GM21367 (cell line): ENCODE measurements around the gene CLDN7.

ENCODE experiments used
- ATAC-seq: cut with Tn5 transposase; IDR thresholded peaks from one replicate; pipeline ENCODE4 v1.9.1; 2021; ENCODE audit not compliant: unreplicated experiment

CLDN7 gene

DNA sequence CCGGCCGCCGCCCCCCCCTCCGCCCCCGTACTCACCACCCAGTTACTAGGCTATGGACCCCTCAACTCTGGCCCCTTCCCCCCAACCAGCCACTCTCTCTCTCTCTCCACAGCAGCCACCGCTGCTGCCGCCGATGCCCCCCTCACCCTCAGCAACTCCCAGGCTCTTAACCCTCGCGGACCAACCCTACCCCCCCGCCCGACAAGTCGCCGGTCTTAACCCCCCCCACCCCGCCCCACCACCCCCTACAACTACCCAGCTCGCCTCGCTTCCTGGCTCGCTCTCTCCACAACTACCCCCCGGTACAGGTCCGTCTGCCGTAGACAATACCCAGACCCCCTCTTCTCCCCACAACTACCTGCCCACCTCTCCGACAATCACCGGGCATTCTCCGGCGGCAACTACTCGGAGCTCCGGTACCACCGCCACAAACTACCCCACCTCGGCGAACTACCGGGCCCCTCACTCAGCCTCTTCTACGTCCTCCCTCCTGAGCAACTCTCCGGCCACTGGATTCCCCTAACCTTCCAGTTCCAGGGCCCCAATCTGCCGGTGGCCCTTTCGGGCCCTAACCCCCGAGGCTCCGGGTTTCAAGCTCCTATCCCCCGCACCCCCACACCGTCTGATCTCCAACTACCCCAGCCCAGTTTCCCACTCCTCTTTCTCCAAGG, 23.7 kb downstream of the CLDN7 start:
- no peak for ATAC-seq

DNA sequence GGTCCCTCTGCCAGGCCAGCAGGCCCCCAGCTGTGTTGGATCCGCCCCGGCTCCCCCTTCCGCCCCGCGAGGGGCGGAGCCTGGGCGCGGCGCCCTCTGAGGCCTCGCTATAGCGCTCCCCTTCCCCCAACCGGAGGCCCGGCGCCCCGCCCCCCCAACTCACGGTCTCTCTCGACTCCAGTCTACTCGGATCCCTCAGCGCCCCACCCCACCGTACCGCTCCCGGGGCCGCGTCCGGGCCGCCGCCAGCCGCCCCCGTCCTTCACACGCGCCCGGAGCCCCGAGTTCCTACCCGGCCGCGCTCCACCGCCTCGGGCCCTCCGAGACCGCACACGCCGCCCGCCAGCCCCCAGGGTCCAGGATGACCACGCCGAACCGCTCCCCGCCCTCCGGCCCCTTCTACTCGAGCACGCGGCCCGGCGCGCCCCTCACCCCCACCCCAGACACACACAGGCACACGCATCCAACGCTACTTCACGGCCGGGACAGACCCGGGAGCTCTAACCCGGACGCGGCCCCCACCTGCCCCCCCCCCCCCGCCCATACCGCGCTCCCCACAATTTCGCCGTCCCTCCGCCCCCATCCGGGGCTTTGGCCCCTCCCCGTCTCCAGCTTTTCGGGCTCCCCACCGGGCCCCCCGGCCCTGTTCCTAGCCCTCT, 24.4 kb downstream of the CLDN7 start:
- no peak for ATAC-seq

DNA sequence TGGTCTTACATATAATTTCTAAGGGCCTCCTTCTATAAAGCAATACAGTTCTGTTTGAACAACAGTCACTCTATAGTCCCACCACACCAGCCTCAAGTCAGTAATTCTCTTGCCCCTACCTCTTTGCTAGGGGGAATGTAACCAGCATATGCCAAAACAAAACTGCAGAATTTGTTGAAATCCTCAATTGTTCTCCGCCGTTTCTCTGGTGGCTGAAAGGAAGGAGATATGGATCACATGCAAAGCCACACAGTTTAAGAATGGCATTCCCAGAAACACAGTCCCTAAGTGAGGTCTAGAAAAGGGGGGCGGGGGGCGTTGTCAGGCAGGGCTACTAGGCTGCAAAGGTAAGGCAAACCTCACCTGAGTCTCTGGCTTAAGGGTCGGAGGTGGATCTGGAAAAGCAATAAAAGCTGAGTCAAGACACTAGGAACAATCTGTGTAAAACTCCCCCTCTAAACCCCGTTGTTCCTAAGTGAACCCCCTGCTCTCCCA, 25.0 kb downstream of the CLDN7 start:
- ATAC-seq, result no peak

DNA sequence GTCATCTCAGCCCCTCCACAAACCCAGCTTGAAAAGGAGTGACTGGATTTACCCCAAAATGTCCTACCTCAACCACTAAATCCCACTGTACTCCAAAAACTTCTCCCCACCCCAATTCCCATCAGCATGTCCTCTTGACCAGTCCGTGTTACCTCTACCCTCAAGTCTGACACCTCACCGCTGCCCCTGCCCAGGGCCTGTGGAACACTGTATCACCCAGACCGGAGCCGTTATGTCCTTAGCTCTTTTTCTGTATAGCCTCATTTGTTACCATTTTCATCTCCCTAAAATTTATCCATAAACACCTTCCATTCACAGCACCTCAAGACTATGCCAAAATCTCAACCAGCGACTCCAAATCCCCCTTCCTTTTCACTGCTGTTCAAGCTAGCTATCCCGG, 25.5 kb downstream of the CLDN7 start:
- ATAC-seq, result no peak

DNA sequence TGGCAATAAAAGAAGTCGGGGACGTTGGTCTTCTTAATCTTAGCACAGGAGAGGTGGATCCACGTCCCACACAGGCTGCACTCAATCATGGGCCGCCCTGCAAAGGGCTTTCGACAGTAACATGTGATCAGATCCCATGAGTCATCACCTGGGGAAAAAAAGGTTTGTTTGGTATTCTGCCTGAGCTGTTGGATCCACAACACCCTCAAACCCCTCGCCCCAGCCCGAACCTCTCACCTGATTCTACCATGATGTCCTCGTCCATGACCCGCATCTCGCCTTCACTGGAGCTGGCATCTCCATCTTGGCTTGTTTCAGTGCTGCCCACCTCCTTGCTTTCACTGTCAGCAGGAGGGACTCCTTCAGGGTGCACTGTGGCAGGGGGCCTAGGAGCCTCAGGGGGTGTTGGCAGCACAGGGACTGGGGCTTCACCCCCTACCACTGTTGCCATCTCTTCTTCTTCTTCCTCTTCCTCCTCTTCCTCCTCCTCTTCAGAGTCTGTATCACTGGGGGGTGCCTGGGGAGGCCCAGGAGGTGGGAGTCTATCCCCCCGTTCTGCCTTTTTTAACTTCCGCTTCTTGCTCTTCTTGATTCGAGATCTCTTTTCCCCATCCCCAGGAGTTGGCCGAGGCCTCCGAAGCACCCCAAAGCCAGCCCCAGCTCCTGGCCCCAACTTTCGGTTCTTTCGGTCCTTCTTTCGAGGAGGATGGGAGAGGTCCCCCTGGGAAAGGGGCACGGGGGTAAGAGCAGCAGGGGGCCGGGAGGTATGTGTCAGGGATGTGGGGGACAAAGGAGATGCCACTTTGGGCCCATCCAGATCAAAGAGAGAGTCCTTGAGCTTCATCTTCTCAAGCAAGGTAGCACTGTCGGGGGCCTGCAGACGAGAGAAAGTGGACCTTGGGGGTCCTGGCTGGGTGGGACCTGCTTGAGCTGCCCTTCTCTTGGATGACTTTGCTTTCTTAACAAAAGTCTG, 26.3 kb downstream of the CLDN7 start:
- no peak for ATAC-seq

DNA sequence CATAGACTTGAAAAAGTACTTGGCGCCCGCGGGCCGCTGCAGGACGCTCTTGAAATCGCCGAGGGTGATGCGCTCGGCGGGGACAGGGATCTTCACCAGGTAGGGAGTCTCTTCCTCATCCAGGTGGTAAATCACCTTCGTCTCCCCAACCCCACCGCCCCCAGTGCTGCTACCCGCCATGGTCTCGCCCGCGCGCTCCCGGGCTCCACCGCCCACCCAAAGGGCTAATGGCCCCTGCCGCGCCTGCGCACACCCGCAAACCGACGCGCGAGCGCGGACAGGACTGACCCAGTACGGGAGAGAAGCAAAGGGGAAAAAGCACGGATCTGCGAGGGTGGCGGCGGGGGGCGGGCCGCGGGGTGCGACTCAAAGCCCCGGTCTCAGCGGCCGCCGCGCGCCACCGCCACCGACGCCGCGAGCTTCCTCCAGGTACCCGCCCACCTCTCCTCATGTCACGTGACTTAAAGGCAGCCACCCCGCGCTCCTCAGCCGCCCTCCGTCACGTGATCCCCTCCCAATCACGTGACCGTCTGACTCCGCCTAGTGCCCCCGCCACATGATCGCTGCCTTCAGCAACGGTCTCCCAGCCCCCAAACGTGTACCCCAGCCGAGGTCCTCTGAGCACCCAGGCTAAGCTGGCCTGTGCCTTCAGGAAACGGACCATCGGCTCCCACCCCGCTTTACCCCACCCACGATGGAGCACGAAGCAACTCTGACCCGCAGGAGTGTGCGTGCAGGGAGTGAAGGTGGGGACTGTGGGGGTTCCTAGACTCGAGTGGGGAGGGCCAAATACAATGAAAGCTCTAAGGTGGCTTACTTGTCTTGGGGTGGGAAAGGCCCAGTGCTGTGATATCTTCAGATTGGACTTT, 28.0 kb downstream of the CLDN7 start, which contains the start of gene DVL2:
Gene DVL2 (minus strand): TSS at position 435 of the 869 bp plus-strand sequence. CDS start 255 bp downstream, at position 180.
- ATAC-seq, result no peak

DNA sequence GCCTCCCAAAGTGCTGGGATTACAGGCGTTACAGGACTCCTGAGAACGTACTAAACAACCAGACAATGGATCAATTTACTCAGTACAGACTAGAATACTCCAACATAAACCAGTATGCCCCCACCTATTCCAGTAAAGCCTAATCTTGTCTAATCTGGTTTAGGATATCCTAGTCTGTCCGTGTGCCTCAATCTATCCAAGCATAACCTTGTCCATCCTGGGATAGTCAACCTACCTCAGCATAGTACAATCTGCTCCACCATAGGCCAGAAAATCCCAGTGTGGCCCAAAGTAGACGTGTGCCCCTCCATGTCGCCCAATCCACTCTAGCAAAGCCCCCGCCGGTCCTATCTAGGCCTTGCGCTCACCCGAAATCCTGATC, 28.6 kb downstream of the CLDN7 start:
- ATAC-seq, result no peak

DNA sequence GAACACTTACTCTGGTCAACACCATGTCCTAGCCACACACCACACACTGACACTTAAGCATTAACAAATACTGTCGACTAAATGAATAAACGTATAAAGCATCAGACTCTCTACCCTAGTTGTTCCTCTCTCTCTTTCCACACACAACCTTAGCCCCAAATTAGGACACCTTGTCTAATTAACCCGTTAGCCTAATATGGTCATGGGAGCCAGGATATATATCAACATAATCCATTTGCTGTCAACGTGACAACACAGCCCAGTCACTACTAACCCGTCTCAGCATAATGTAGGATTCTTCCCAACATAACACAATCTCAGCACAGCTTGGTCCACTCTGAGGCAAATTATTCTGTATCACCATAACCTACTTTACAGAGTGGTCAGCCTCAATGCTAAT, 30.2 kb downstream of the CLDN7 start:
- ATAC-seq, result no peak

DNA sequence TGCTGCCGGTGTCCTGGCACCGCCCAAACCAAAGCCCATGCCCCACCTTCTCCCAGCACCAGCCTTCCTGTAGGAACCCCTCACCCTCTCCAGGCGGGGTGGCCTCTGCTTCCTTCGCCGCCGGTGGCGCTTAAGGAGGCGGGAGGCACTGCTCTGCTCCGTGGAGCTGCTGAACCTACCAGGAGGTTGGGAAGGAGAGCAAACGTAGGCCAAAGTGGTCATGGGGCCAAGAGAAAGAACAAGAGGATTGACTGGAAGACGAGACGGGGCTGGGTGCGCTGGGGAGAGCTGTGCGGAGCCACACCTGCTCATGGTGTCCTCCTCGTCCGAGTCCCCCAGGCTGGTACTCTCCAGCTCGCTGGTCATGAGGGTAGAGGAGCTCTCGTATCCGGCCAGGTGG, 32.8 kb downstream of the CLDN7 start:
- no peak for ATAC-seq

DNA sequence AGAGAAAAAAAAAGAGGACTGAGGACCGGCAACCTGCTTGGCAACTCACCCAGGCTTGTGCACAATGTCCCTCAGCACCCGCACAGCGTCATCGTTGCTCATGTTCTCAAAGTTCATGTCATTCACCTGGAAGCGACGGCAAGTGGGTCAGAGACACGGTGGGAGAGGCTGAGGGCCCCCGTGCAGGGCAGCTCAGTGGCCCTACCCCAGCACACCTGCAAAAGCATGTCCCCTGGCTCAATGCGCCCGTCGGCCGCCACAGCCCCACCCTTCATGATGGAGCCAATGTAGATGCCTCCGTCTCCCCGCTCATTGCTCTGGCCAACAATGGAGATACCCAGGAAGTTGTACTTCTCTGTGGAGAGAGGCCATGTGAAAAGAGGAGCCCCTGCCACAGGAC, 33.4 kb downstream of the CLDN7 start:
- no peak for ATAC-seq

DNA sequence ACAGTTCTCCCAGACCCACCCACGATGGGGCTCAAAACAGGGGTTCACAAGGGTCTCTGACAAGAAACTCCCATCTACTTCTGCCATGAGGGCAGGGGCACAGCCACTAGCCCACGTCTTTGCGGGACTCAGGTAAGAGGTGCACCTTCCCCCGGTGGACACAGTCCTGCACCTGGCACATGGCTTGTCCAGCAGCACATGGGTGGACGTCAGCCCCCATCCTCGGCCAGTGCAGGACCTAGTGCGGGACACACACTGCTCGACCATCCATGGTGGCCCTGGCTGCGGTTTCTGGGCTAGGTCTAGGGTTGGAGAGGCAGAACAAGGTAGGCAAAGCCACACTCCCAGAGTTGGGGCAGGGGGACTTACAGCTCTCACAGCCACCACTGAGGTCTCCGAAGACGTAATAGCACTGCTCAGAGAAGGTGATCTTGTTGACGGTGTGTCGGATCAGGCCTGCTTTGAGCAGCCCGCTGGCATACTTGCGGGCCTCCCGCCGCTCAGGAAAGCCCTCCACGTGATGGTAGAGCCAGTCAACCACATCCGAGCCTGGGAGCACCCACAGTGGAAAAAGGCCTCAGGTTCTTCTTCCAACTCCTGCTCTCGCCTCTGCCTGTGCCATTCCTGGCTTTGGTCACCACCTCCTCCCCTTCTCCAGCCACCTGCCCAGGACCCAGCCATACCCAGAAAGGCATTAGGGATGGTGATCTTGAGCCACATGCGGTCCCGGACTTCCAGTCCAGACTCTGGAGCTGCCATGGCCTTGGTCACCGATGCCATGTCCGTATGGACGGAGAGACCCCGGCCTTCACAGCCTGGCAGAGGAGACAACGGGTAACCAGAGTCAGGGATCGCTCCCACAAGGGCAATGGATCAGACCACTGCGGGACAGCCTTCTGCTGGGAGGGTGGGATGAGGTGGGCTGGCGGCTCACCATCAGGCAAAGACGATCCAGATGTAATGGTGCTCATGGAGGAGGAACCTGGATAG, 35.3 kb downstream of the CLDN7 start:
- ATAC-seq, result no peak

DNA sequence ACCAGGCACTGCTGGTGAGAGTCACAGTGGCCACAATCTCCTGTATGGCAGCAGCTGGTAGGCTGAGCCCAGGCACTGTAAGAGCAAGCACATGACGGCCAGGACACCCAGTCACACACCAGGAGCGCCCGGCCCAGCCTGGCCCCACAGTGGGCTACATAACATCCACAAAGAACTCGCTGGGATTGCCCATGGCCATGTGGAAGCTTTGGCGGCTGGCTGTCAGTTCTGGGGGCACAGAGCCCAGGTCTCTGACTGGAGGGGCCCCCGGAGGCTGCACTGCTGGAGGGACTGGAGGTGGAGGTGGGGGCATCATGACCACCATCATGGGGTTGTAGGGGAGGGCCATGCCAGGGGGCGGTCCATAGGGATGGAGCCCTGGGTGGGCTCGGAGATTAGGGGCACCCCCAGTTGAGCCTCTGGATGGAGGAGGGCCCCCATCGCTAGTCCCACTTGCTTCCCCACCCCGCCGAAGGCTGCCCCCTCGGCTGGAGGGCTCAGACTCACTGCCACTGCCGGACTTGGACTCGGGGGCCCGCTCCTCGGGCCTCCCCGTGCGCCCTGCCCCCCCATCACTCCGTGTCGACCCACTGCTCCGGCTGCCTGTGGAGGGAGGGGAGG, 36.5 kb downstream of the CLDN7 start:
- ATAC-seq, result no peak

DNA sequence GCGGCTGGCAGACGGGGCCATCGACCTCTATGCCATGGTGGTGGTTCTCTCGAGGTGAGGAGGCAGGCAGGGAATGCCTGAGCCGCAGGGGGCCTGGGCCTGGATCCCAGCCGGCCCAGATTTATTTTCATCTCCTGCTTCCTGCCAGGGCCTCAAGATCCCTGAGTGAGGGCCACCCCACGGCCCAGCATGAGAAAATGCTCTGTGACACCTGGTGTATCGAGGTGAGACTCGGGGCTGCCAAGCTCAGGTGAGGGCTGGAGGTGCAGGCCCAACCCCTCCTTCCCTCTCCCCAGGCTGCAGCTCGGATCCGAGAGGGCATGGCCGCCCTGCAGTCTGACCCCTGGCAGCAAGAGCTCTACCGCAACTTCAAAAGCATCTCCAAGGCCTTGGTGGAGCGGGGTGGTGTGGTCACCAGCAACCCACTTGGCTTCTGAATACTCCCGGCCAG, 37.6 kb downstream of the CLDN7 start:
- no peak for ATAC-seq

DNA sequence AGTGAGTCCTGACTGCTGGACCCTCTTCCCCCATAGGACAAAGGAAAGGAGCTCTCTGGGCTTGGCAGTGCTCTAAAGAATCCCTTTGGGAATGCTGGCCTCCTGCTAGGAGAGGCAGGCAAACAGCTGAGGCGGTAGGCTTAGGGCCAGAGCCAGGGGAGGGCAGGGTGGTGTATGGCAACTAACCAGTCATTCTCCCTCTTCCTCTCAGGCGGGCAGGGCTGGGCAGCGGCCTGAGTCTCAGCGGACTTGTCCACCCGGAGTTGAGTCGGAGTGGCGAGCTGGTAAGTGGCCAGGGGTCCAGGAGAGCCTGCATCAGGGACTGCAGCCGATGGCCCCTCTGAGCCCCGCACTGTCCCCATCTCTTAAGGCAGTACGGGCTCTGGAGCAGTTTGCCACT, 38.2 kb downstream of the CLDN7 start:
- no peak for ATAC-seq

DNA sequence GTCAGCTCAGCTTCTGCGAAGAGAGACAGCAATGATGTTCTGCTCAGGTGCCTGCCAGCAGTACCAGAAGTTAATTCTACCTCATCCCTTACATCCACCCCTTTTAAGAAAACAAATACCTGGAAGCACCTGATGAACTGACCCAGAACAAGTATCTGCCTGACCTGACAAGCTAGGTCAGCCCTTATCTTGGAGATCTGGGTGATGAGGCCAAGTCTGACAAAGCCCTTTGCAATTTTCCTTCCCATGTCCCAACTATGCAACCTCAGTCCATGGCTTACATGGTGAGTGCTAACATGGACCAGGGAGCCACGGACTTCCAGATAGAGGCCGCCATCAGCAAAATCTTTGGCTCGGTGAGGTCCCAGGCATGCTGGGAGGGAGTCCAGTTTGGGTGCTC, 38.9 kb downstream of the CLDN7 start:
- ATAC-seq, result no peak

DNA sequence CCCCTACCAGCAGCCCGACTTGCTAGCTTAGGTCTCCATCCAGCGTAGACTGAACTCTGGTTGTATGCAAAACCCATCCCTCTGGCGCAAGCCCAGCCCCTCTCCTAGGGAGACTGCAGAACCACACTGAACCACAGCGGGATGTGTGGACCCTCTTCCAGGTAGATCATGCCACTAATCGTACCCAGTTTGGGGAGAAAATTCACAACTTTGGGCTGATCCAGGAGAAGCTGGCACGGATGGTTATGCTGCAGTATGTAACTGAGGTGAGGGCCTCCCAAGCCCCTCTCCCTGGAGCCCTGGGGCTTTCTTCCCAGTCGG, 39.3 kb downstream of the CLDN7 start:
- ATAC-seq, result no peak

DNA sequence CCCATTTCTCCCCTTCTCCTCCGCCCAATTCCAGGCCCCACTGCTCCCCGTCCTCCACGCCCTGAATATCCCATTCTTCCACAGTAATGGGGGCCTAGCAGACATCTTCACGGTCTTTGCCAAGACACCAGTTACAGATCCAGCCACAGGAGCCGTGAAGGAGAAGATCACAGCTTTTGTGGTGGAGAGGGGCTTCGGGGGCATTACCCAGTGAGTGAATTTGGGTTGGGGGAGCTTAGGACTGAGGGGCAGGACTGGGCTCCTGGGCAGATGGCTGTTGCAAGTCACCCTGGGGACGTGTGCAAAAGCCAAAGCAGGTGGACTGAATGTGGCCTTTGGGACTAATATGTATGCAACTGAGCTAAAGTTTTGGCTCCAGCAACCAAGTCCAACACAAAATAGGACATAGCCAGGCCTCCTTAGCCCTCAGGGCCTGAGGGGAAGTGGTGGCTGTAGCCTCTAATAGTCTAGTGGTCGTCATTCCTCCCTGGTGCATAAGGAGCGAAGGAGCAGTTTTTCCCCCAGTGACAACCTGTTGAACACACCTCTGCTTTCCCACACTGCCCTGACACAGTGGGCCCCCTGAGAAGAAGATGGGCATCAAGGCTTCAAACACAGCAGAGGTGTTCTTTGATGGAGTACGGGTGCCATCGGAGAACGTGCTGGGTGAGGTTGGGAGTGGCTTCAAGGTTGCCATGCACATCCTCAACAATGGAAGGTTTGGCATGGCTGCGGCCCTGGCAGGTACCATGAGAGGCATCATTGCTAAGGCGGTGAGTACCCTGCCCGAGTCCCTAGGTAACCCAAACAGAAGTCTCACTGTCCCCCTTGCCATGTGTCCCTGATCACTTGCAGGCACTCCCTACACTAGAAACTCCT, 39.9 kb downstream of the CLDN7 start:
- no peak for ATAC-seq
